Caki2 (cell line): ENCODE data around the gene RPS26. TPM values are rescaled to one million over a fixed set of nuclear protein-coding genes. Genes with fewer than 3 reads are reported as not detected.

Experiments used
- total RNA-seq: library from RNA; depleted of rRNA; stranded (reverse); fragments of >200 nt; shearing (Covaris generic); gene quantifications from 2 replicates; pipeline ENCODE4 v1.2.3, GENCODE V29; 2014; ENCODE audit warnings: low replicate concordance; rRNA removed

The RPS26 gene
- total RNA-seq, 1 experiment from 2014 or later, result 1,254 TPM

Other genes starting within 250 kb of the RPS26 start
- 201 and 218 TPM in 2 replicates for gene SARNP, start 224.2 kb upstream of the RPS26 start, total RNA-seq
- gene ORMDL2, start 223.9 kb upstream of the RPS26 start, total RNA-seq, result 27.5 and 31.2 TPM in 2 replicates
- gene DNAJC14, start 212.3 kb upstream of the RPS26 start, total RNA-seq, result 54.0 and 90.7 TPM in 2 replicates
- gene MMP19, start 199.0 kb upstream of the RPS26 start, total RNA-seq, result not detected in 2 replicates
- gene PYM1, start 114.0 kb upstream of the RPS26 start, total RNA-seq, result 36.1 and 62.7 TPM in 2 replicates
- gene DGKA, start 110.8 kb upstream of the RPS26 start, total RNA-seq, result 0.17 and 1.2 TPM in 2 replicates
- gene PMEL, start 75.9 kb upstream of the RPS26 start, total RNA-seq, result 10.4 and 27.5 TPM in 2 replicates
- gene CDK2, start 75.1 kb upstream of the RPS26 start, total RNA-seq, result 42.6 and 58.5 TPM in 2 replicates
- gene RAB5B, start 67.8 kb upstream of the RPS26 start, total RNA-seq, result 26.3 and 36.1 TPM in 2 replicates
- 25.3 and 28.7 TPM in 2 replicates for gene SUOX, start 44.6 kb upstream of the RPS26 start, total RNA-seq
- gene IKZF4, start 20.9 kb upstream of the RPS26 start, total RNA-seq, result 0.34 and 1.9 TPM in 2 replicates
- 0.75 and 1.8 TPM in 2 replicates for gene ERBB3, start 38.2 kb downstream of the RPS26 start, total RNA-seq
- 415 and 417 TPM in 2 replicates for gene PA2G4, start 62.6 kb downstream of the RPS26 start, total RNA-seq
- gene RPL41, start 74.7 kb downstream of the RPS26 start, total RNA-seq, result 3,851 and 5,660 TPM in 2 replicates
- gene ZC3H10, start 76.3 kb downstream of the RPS26 start, total RNA-seq, result 4.2 and 8.4 TPM in 2 replicates
- gene ESYT1, start 86.3 kb downstream of the RPS26 start, total RNA-seq, result 155 and 163 TPM in 2 replicates
- 216 and 250 TPM in 2 replicates for gene MYL6B, start 110.7 kb downstream of the RPS26 start, total RNA-seq
- gene MYL6, start 116.4 kb downstream of the RPS26 start, total RNA-seq, result 3,263 and 3,510 TPM in 2 replicates
- gene SMARCC2, start 147.6 kb downstream of the RPS26 start, total RNA-seq, result 19.3 and 27.0 TPM in 2 replicates
- gene RNF41, start 180.0 kb downstream of the RPS26 start, total RNA-seq, result 83.0 and 119 TPM in 2 replicates
- 162 and 187 TPM in 2 replicates for gene NABP2, start 182.4 kb downstream of the RPS26 start, total RNA-seq
- gene SLC39A5, start 188.1 kb downstream of the RPS26 start, total RNA-seq, result not detected in 2 replicates
- gene ANKRD52, start 216.5 kb downstream of the RPS26 start, total RNA-seq, result 15.1 and 15.7 TPM in 2 replicates
- gene COQ10A, start 225.0 kb downstream of the RPS26 start, total RNA-seq, result 21.7 and 25.1 TPM in 2 replicates